ENCODE data around the gene SELENON.

The SELENON gene

GRCh38 chr1:25799935-25800702, at the start of gene SELENON:
Gene SELENON, plus strand, starts transcription at chr1:25800193. Its CDS starts 38 bp downstream, at chr1:25800231.
- Histone ChIP-seq H3K4me1 (peaks cover 0 to 58% (median 48%) of the 10 kb centered on the region in 4 donors), H3K9me3 (no peaks in the 10 kb centered on the region), H3K4me3 (peak within 1 kb of the TSS; percentile 63 to 69), H3K36me3 (peaks cover 0 to 4% (median 2%) of the 10 kb centered on the region in 3 donors), H3K27ac (peak within 1 kb of the TSS; percentile 88 to 91), H3K27me3 (no peaks in the 10 kb centered on the region)
- intact Hi-C loops (cut with DNase I; ENCODE audit: low total_unique reads), result loop anchor here (5.0 to 10.0 kb wide), 2 partner anchors 108 to 565 kb away; partner anchors contain the start of gene SYF2
- peak in 1 of 2 experiments; percentile 8 for TF ChIP-seq CTCF (IDR thresholded peaks at IDR 0.05)
- DNase-seq, result peak; percentile 63 to 86

- no peak overlapping the region for H3K27ac ChIP-seq
- no peaks in the 10 kb centered on the region for H3K4me1 ChIP-seq
- H3K36me3 ChIP-seq, result peaks cover 0 to 5% (median 0%) of the 10 kb centered on the region in 3 donors
- no peak overlapping the region for H3K4me3 ChIP-seq
- no peaks in the 10 kb centered on the region for H3K27me3 ChIP-seq
- no peak for DNase-seq
- no peaks in the 10 kb centered on the region for H3K9me3 ChIP-seq
- intact Hi-C loops (cut with DNase I; ENCODE audit: low total_unique reads), result no loop called here
- TF ChIP-seq CTCF (IDR thresholded peaks at IDR 0.05), result no peak
Observed at GRCh38 chr1:25750923-25751605, 48.9 kb upstream of the SELENON start.

GRCh38 chr1:25754470-25755181, 45.4 kb upstream of the SELENON start:
- no peak overlapping the region for H3K4me3 ChIP-seq
- H3K27me3 ChIP-seq, result no peaks in the 10 kb centered on the region
- no peak overlapping the region for H3K27ac ChIP-seq
- peaks cover 0 to 5% (median 0%) of the 10 kb centered on the region in 3 donors for H3K36me3 ChIP-seq
- H3K9me3 ChIP-seq, result no peaks in the 10 kb centered on the region
- no peaks in the 10 kb centered on the region for H3K4me1 ChIP-seq
- no peak for TF ChIP-seq CTCF (IDR thresholded peaks at IDR 0.05)
- DNase-seq, result no peak
- intact Hi-C loops (cut with DNase I; ENCODE audit: low total_unique reads), result no loop called here

GRCh38 chr1:25755475-25756125, 44.4 kb upstream of the SELENON start:
- TF ChIP-seq CTCF (IDR thresholded peaks at IDR 0.05), result no peak
- Histone ChIP-seq H3K4me1 (no peaks in the 10 kb centered on the region), H3K27ac (no peak overlapping the region), H3K9me3 (no peaks in the 10 kb centered on the region), H3K4me3 (no peak overlapping the region), H3K36me3 (peaks cover 0 to 5% (median 0%) of the 10 kb centered on the region in 3 donors), H3K27me3 (no peaks in the 10 kb centered on the region)
- intact Hi-C loops (cut with DNase I; ENCODE audit: low total_unique reads), result no loop called here
- DNase-seq, result no peak

GRCh38 chr1:25756215-25756614, 43.8 kb upstream of the SELENON start:
- DNase-seq, result no peak
- intact Hi-C loops (cut with DNase I; ENCODE audit: low total_unique reads), result no loop called here
- no peaks in the 10 kb centered on the region for H3K27me3 ChIP-seq
- H3K4me1 ChIP-seq, result no peaks in the 10 kb centered on the region
- TF ChIP-seq CTCF (IDR thresholded peaks at IDR 0.05), result no peak
- no peak overlapping the region for H3K27ac ChIP-seq
- peaks cover 0 to 5% (median 0%) of the 10 kb centered on the region in 3 donors for H3K36me3 ChIP-seq
- no peaks in the 10 kb centered on the region for H3K9me3 ChIP-seq
- no peak overlapping the region for H3K4me3 ChIP-seq

Data from tibial artery (tissue), 4 donors.